IMR-90 (cell line): ENCODE measurements around the gene MARK2. TPM values are rescaled to one million over a fixed set of nuclear protein-coding genes. Genes with fewer than 3 reads are reported as not detected.

ENCODE experiments used
- ATAC-seq: fragments of 200-7000 bp; cut with Tn5 transposase; 2 replicates; pipeline ENCODE4 v1.9.1; 2020; ENCODE audit warnings: low read depth, mild to moderate bottlenecking, moderate library complexity
- BruUV-seq: library from RNA; stranded (reverse); fragments of 400-500 nt; replicated peaks from 2 replicates; lab custom pipeline; 2021; lab: Mats Ljungman, UMichigan
- CTCF ChIA-PET: fragments of 300-600 bp; formaldehyde crosslinking; extraction: SDS; loops from one replicate; lab custom pipeline; 2021; ENCODE audit warnings: antibody characterized with exemption; lab: Yijun Ruan, JAX
- POLR2A ChIA-PET: fragments of 300-600 bp; sonication (Branson Sonifier 250); formaldehyde crosslinking; loops from one replicate; lab custom pipeline; 2022; ENCODE audit warnings: antibody characterized with exemption; ENCODE audit not compliant: unreplicated experiment; lab: Charles Lee
- DNase-seq: peaks from one replicate; pipeline ENCODE4 v3.0.0; 2013
- H2AFZ ChIP-seq: replicated peaks from 2 replicates; pipeline ENCODE3; 2013; ENCODE audit warnings: low read length, mild to moderate bottlenecking; ENCODE audit not compliant: poor library complexity
- H2AK5ac ChIP-seq: 2 replicates; pipeline ENCODE4 v1.6.1; 2013; ENCODE audit warnings: low read depth, low read length, inconsistent platforms
- H2AK9ac ChIP-seq: replicated peaks from 2 replicates; pipeline ENCODE3; 2013; ENCODE audit warnings: mild to moderate bottlenecking, low read depth, low read length, moderate library complexity; ENCODE audit not compliant: poor library complexity
- H2BK120ac ChIP-seq: 2 replicates; pipeline ENCODE4 v1.6.1; 2013; ENCODE audit warnings: low read depth, low read length, inconsistent platforms
- H2BK15ac ChIP-seq: 3 replicates; pipeline ENCODE4 v1.6.1; 2013; ENCODE audit warnings: low read depth, low read length, inconsistent platforms
- H2BK20ac ChIP-seq: 2 replicates; pipeline ENCODE4 v1.6.1; 2013; ENCODE audit warnings: low read depth, mild to moderate bottlenecking, inconsistent platforms, low read length, moderate library complexity
- H2BK5ac ChIP-seq: 2 replicates; pipeline ENCODE4 v1.6.1; 2013; ENCODE audit warnings: mild to moderate bottlenecking, low read depth, low read length, inconsistent platforms; ENCODE audit not compliant: poor library complexity, severe bottlenecking
- H3K14ac ChIP-seq: replicated peaks from 2 replicates; pipeline ENCODE4 v1.6.1; 2013; ENCODE audit warnings: low read depth, low read length, inconsistent platforms
- H3K18ac ChIP-seq: 2 replicates; pipeline ENCODE4 v1.6.1; 2013; ENCODE audit warnings: low read depth, low read length, control low read depth
- H3K23ac ChIP-seq: 2 replicates; pipeline ENCODE4 v1.6.1; 2013; ENCODE audit warnings: low read depth, low read length, inconsistent platforms
- H3K27ac ChIP-seq: 2 replicates; pipeline ENCODE4 v1.5.1; 2013; ENCODE audit warnings: mild to moderate bottlenecking, control low read depth, low read length; ENCODE audit not compliant: insufficient read depth
- H3K27me3 ChIP-seq: 2 replicates; pipeline ENCODE4 v1.6.1; 2013; ENCODE audit warnings: low read length; ENCODE audit not compliant: control insufficient read depth, insufficient read depth
- H3K36me3 ChIP-seq: 2 replicates; pipeline ENCODE4 v1.6.1; 2013; ENCODE audit warnings: low read length, mixed read lengths; ENCODE audit not compliant: control insufficient read depth, insufficient read depth
- H3K4ac ChIP-seq: 2 replicates; pipeline ENCODE4 v1.6.1; 2013; ENCODE audit warnings: low read depth, low read length, inconsistent platforms
- H3K4me1 ChIP-seq: 2 replicates; pipeline ENCODE4 v1.6.1; 2013; ENCODE audit warnings: low read length, mixed read lengths; ENCODE audit not compliant: control insufficient read depth, insufficient read depth
- H3K4me2 ChIP-seq: 2 replicates; pipeline ENCODE4 v1.6.1; 2013; ENCODE audit warnings: low read depth, mild to moderate bottlenecking, control low read depth, low read length, moderate library complexity
- H3K4me3 ChIP-seq: 2 replicates; pipeline ENCODE4 v1.5.1; 2013; ENCODE audit warnings: low read depth, mild to moderate bottlenecking, control low read depth, low read length, moderate library complexity; ENCODE audit not compliant: insufficient read depth
- H3K56ac ChIP-seq: 2 replicates; pipeline ENCODE4 v1.6.1; 2013; ENCODE audit warnings: low read length, inconsistent platforms; ENCODE audit not compliant: insufficient read depth; ENCODE audit errors: extremely low read depth
- H3K79me1 ChIP-seq, 2 experiments: 2 replicates each; pipeline ENCODE4 v1.6.1; 2013; ENCODE audit warnings: low read length in 2 of 2, inconsistent platforms in 1 of 2, low read depth in 1 of 2
- H3K9ac ChIP-seq: 2 replicates; pipeline ENCODE4 v1.6.1; 2013; ENCODE audit warnings: low read depth, low read length, control low read depth
- H3K9me1 ChIP-seq: 2 replicates; pipeline ENCODE4 v1.6.1; 2013; ENCODE audit warnings: low read length, inconsistent platforms; ENCODE audit not compliant: insufficient read depth
- H3K9me3 ChIP-seq: 2 replicates; pipeline ENCODE4 v1.6.1; 2013; ENCODE audit warnings: low read length; ENCODE audit not compliant: control insufficient read depth, insufficient read depth
- H4K20me1 ChIP-seq: 2 replicates; pipeline ENCODE4 v1.6.1; 2013; ENCODE audit warnings: low read length, inconsistent platforms; ENCODE audit not compliant: insufficient read depth
- H4K5ac ChIP-seq: 2 replicates; pipeline ENCODE4 v1.6.1; 2013; ENCODE audit warnings: mild to moderate bottlenecking, low read depth, low read length, control low read depth
- H4K8ac ChIP-seq, 2 experiments: 2 replicates each; pipeline ENCODE4 v1.6.1; 2013; ENCODE audit warnings: low read depth in 2 of 2, low read length in 2 of 2, control low read depth in 1 of 2, inconsistent platforms in 1 of 2
- H4K91ac ChIP-seq: 2 replicates; pipeline ENCODE4 v1.6.1; 2013; ENCODE audit warnings: low read depth, low read length, inconsistent platforms; ENCODE audit not compliant: insufficient read depth
- MXI1 ChIP-seq: IDR thresholded peaks from 2 replicates; pipeline ENCODE4 v1.6.1; 2012; ENCODE audit warnings: low read depth, mild to moderate bottlenecking, low read length, moderate library complexity, borderline replicate concordance
- WGBS, 2 experiments: methylation state at CpG; one replicate each; pipeline versions ENCODE4 v1.1.5 to v1.1.7; 2013; ENCODE audit warnings: missing lambda C conversion rate in 2 of 2; ENCODE audit not compliant: insufficient read length in 1 of 2; ENCODE audit errors: extremely low coverage in 2 of 2; 5-methylcytosine and 5-hydroxymethylcytosine counted together
- dilution Hi-C: fragments of 300-500 bp; cut with HindIII; formaldehyde crosslinking; loops from one replicate; pipeline ENCODE4 v1.14.3; 2018; ENCODE audit warnings: low sequenced_read_pairs; ENCODE audit not compliant: unreplicated experiment
- in situ Hi-C: fragments of 300-500 bp; cut with MboI; formaldehyde crosslinking; loops from 3 replicates; pipeline ENCODE4 v1.14.3; 2019; ENCODE audit warnings: low sequenced_read_pairs, inconsistent platforms, mixed read lengths
- intact Hi-C: fragments of 100-400 bp; cut with micrococcal nuclease; formaldehyde crosslinking; loops from 2 replicates; pipeline ENCODE4 v1.10.0; 2022
- polyA plus RNA-seq, 3 experiments: library from polyadenylated mRNA; depleted of rRNA; stranded (reverse); fragments of >200 nt; gene quantifications; 2 replicates each; pipeline ENCODE4 v1.2.3, GENCODE V29; 2012; ENCODE audit warnings: low replicate concordance in 1 of 3
- total RNA-seq: library from RNA; depleted of rRNA; stranded (reverse); fragments of >200 nt; gene quantifications from 2 replicates; pipeline ENCODE4 v1.2.3, GENCODE V29; 2012

The MARK2 gene
- total and polyA plus RNA-seq, 2 of the 4 experiments (the other 2 are of a cell fraction): 6.6 to 17.3 TPM

DNA sequence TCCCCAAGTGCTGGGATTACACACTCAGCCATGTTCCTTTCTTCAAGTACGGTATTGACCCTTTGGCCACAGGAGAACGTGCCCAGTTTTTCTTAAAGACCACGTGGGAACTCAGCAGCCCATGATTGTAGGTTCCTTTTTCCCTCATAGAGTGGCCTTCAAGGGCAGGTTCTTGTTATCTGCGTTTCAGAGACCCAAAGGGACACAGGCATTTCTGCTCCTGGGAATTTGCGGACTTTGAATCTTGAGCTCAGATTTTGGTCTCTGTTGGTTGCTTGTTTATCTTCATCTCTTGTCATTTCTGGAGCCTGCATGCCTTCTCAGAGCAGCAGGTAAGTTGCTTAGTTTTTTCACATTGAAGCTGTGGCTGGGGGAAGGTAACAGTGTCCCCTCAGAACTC is 12.0 kb downstream of the MARK2 start:
- 96% methylated on average over 3 of the region's 5 CpGs; no CpG with 5 or more reads in 1 of the 2 experiments for whole genome bisulfite sequencing, 2 experiments

More for the DNA sequence above, 12.0 kb downstream of the MARK2 start:
- ATAC-seq (no peak), DNase-seq (no peak)
- Histone ChIP-seq H3K4me3 (no peak overlapping the region), H3K4ac (no peak overlapping the region), H2BK20ac (no peak overlapping the region), H3K9ac (no peak overlapping the region), H2BK120ac (no peak overlapping the region), H4K8ac (no peak overlapping the region), H2AK5ac (no peak overlapping the region), H4K20me1 (peaks cover 51% of the 10 kb centered on the region), H2AFZ (no peak overlapping the region), H4K5ac (no peak overlapping the region), H3K23ac (no peak overlapping the region), H3K36me3 (peaks cover 9% of the 10 kb centered on the region), H3K9me3 (no peaks in the 10 kb centered on the region), H3K14ac (no peak overlapping the region), H3K56ac (no peak overlapping the region), H3K79me1 (peaks cover 34 to 76% of the 10 kb centered on the region in 2 experiments), H3K4me2 (no peak overlapping the region), H3K27me3 (no peaks in the 10 kb centered on the region), H2AK9ac (no peak overlapping the region), H3K18ac (no peak overlapping the region), H2BK5ac (no peak overlapping the region), H3K27ac (no peak overlapping the region), H3K4me1 (peaks cover 4% of the 10 kb centered on the region; the same call in 1 of the 2 replicates), H2BK15ac (no peak overlapping the region), H4K91ac (no peak overlapping the region), H3K9me1 (peaks cover 17% of the 10 kb centered on the region)
- dilution Hi-C loops (no loop called here), in situ Hi-C loops (no loop called here), intact Hi-C loops (no loop called here)
- no peak for TF ChIP-seq MXI1
- ChIA-PET CTCF (interaction anchor here (0.6 kb wide), 1 partner anchor 83 kb away, joined by 3 read pairs; no protein-coding TSS in a partner anchor), POLR2A (no interaction called here)
- BruUV-seq: no TSS peak
